Tibial artery (tissue), 4 donors: ENCODE data around the gene FUZ.

ENCODE experiments used
- DNase-seq, 2 donors: peaks; one replicate each; pipeline ENCODE4 v3.0.0-alpha.2; 2019
- H3K27ac ChIP-seq, 2 donors: fragments of 200-600 bp; sonication (generic) in 1 of 2; 1 replicate in 1 of 2; 2 replicates in 1 of 2; pipeline ENCODE4 v1.5.1; 2018 to 2019; ENCODE audit warnings: mild to moderate bottlenecking in 1 of 2
- H3K27me3 ChIP-seq, 2 donors: fragments of 200-600 bp; sonication (generic) in 1 of 2; one replicate each; pipeline versions ENCODE4 v1.5.1 to v1.6.0; 2016 to 2019
- H3K36me3 ChIP-seq, 3 donors: fragments of 200-600 bp; sonication (generic) in 2 of 3; one replicate each; pipeline ENCODE4 v1.5.1; 2016 to 2019; ENCODE audit warnings: mild to moderate bottlenecking in 2 of 3
- H3K4me1 ChIP-seq, 4 donors: fragments of 200-600 bp; sonication (generic) in 2 of 4; 1 replicate in 3 of 4; 2 replicates in 1 of 4; pipeline ENCODE4 v1.5.1; 2016 to 2019
- H3K4me3 ChIP-seq, 2 donors: fragments of 200-600 bp; sonication (generic) in 1 of 2; 1 replicate in 1 of 2; 2 replicates in 1 of 2; pipeline ENCODE4 v1.5.1; 2018 to 2019; ENCODE audit warnings: mild to moderate bottlenecking in 2 of 2
- H3K9me3 ChIP-seq, 3 donors: fragments of 200-600 bp; sonication (generic) in 1 of 3; one replicate each; pipeline ENCODE4 v1.5.1; 2016 to 2019
- intact Hi-C: fragments of 100-400 bp; cut with DNase I; formaldehyde crosslinking; loops from one replicate; pipeline ENCODE4 v1.15.0; 2023; ENCODE audit warnings: low total_unique reads
- TF ChIP-seq, protein P1 (sequence below), 2 experiments: fragments of 200-600 bp in 1 of 2; fragments of 450-650 bp in 1 of 2; IDR thresholded peaks; one replicate each; pipeline ENCODE4 v1.5.1; 2017 to 2019; ENCODE audit warnings: antibody characterized with exemption in 2 of 2, mild to moderate bottlenecking in 1 of 2, moderate library complexity in 1 of 2

The FUZ gene

DNA sequence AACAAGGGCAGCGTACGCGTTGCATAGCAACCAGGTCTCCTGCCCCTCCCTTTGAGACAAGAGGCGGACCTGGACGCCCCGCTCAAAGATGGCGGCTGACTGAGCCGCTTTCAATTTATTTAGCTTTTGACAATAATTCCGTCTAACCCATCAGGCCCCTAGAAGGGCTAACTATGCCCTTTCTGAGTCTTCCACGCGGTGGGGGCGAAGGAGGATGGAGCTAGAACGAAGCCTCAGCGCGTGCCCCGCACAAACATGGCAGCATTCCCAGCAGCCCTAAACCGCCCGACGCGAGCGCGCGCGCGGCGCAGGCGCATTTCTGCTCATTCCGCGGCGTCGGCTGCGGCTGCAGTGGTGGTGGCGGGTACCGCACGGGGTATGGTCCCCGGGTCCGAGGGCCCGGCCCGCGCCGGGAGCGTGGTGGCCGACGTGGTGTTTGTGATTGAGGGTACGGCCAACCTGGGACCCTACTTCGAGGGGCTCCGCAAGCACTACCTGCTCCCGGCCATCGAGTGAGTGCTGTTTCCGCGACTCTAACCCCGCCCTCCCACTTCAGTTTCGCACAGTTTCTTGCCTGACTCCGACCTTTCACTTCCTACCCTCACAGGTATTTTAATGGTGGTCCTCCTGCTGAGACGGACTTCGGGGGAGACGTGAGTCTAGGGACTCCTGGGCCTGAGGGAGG lies 5.0 kb upstream of the FUZ start, which contains the start of gene MED25:
TSS of gene MED25 (plus strand) at position 326 of the 685 bp plus-strand sequence. CDS start at position 379, 53 bp downstream.
- DNase-seq, result peak; percentile 80 to 90
- peak within 1 kb of the TSS; percentile 71 to 72 for H3K4me3 ChIP-seq
- H3K36me3 ChIP-seq, result peaks cover 0 to 12% (median 3%) of the 10 kb centered on the region in 3 donors
- no peaks in the 10 kb centered on the region for H3K9me3 ChIP-seq
- intact Hi-C loops, result loop anchor here (5.0 kb wide), 1 partner anchor 54 kb away; no protein-coding TSS in a partner anchor
- TF ChIP-seq, protein P1, sequence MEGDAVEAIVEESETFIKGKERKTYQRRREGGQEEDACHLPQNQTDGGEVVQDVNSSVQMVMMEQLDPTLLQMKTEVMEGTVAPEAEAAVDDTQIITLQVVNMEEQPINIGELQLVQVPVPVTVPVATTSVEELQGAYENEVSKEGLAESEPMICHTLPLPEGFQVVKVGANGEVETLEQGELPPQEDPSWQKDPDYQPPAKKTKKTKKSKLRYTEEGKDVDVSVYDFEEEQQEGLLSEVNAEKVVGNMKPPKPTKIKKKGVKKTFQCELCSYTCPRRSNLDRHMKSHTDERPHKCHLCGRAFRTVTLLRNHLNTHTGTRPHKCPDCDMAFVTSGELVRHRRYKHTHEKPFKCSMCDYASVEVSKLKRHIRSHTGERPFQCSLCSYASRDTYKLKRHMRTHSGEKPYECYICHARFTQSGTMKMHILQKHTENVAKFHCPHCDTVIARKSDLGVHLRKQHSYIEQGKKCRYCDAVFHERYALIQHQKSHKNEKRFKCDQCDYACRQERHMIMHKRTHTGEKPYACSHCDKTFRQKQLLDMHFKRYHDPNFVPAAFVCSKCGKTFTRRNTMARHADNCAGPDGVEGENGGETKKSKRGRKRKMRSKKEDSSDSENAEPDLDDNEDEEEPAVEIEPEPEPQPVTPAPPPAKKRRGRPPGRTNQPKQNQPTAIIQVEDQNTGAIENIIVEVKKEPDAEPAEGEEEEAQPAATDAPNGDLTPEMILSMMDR (IDR thresholded peaks at IDR 0.05), result peak; percentile 55 to 78
- peak within 1 kb of the TSS; percentile 94 to 95 for H3K27ac ChIP-seq
- H3K4me1 ChIP-seq, result peaks cover 0 to 33% (median 14%) of the 10 kb centered on the region in 4 donors
- H3K27me3 ChIP-seq, result no peaks in the 10 kb centered on the region

DNA sequence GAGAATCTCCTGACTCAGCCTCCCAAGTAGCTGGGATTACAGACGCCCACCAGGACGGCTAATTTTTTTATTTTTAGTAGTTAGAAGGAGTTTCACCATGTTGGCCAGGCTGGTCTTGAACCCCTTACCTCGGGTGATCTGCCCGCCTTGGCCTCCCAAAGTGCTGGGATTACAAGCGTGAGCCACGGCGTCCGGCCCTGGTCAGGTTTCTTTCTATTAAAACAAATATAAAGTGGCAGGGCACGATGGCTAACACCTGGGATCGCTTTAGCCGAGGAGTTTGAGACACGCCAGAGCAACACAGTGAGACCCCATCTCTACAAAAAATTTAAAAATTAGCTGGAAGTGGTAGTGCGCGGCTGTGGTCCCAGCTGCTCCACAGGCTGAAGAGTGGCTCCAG lies 3.5 kb upstream of the FUZ start:
- intact Hi-C loops, result loop anchor here (5.0 kb wide), 1 partner anchor 56 kb away; no protein-coding TSS in a partner anchor
- Histone ChIP-seq H3K36me3 (peaks cover 0 to 9% (median 0%) of the 10 kb centered on the region in 3 donors), H3K9me3 (no peaks in the 10 kb centered on the region), H3K27me3 (no peaks in the 10 kb centered on the region), H3K4me1 (peaks cover 0 to 42% (median 21%) of the 10 kb centered on the region in 4 donors), H3K27ac (peak overlapping the region; percentile 94 to 95), H3K4me3 (peak overlapping the region; percentile 71 to 72)
- TF ChIP-seq, protein P1 (IDR thresholded peaks at IDR 0.05), result no peak
- DNase-seq, result no peak

DNA sequence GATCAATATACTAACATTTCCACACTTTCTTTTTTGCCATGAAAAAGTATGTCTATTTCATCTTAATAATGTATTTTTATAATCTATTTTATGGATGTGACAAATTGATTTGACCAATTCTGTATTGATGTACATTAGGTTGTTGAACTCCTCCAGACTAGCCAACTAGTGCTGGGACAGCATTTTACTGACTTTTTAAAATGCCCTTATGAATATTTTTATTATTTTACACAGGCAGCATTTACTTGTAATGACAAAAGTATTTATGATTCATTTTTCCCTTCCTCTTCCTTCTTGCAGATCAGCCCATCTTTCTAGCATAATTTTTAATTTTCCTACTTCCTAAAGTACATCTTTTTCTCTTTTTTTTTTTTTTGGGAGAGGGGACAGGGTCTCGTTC lies 918 bp upstream of the FUZ start:
- H3K4me1 ChIP-seq, result peaks cover 0 to 43% (median 26%) of the 10 kb centered on the region in 4 donors
- TF ChIP-seq, protein P1 (IDR thresholded peaks at IDR 0.05), result no peak
- no peaks in the 10 kb centered on the region for H3K36me3 ChIP-seq
- intact Hi-C loops, result no loop called here
- H3K27ac ChIP-seq, result peak overlapping the region; percentile 89 to 91
- H3K4me3 ChIP-seq, result peak overlapping the region; percentile 59 to 73
- H3K9me3 ChIP-seq, result no peaks in the 10 kb centered on the region
- no peaks in the 10 kb centered on the region for H3K27me3 ChIP-seq
- no peak for DNase-seq

DNA sequence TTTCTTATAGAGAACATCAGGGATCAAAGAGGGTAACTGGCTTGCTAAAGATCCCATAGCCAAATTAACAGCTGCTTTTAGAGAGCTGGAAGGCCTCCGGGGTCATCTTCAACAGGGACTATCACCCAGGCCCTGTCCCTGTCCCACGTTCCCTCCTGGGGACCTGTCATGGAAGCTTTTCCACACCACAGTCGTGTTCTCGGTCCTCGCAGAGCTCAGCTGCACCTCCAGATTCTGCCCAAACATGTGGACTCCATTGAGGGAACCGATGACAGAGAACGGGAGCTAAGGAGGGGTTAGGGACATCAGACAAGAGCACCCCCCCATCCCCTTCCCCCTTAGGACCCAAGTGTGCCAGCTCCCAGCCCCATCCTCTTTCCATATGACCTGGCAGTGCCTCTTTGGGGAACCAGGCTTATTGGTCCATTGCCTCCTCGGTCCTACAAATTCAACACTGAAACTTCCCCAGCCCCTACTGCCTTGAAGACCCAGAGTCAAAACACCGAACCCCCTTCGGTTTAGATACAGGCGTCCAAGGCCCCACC lies 568 bp downstream of the FUZ start:
- TF ChIP-seq, protein P1 (IDR thresholded peaks at IDR 0.05), result no peak
- Histone ChIP-seq H3K4me1 (peaks cover 0 to 44% (median 25%) of the 10 kb centered on the region in 4 donors), H3K36me3 (peaks cover 0 to 4% (median 0%) of the 10 kb centered on the region in 3 donors), H3K27me3 (no peaks in the 10 kb centered on the region), H3K4me3 (peak overlapping the region; percentile 59 to 73), H3K27ac (peak overlapping the region; percentile 89 to 91), H3K9me3 (no peaks in the 10 kb centered on the region)
- no peak for DNase-seq
- intact Hi-C loops, result no loop called here

DNA sequence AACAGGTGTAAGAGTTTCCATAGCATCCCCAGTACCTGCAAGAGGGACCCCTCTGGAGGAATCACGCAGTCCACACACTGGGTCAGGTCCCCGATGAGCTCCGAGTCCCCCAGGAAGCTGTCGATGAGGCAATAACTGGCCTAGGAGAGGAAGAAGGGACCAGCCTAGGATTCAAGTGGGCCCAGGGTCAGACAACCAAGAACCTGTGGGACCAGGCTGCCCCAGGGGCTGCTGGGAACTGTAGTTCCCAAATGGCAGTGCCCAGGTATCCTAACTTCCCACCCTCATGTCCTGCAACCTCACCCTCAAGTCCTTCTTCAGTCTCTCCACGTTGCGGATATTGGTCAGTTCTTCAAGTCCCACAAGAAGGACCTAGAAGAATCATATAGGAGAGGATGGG lies 1.8 kb downstream of the FUZ start:
- TF ChIP-seq, protein P1 (IDR thresholded peaks at IDR 0.05), result no peak
- Histone ChIP-seq H3K4me3 (no peak overlapping the region), H3K4me1 (peaks cover 0 to 36% (median 24%) of the 10 kb centered on the region in 4 donors), H3K27ac (peak overlapping the region in 1 of 2 donors; percentile 1), H3K27me3 (no peaks in the 10 kb centered on the region), H3K36me3 (peaks cover 0 to 16% (median 4%) of the 10 kb centered on the region in 3 donors), H3K9me3 (no peaks in the 10 kb centered on the region)
- no peak for DNase-seq
- intact Hi-C loops, result no loop called here
